GM23338 (cell line): Measurements from ENCODE around the gene AP2M1. TPM values are rescaled to one million over a fixed set of nuclear protein-coding genes. Genes with fewer than 3 reads are reported as not detected.

Experiments
- ATAC-seq: fragments of 200-7000 bp; cut with Tn5 transposase; 3 replicates; pipeline ENCODE4 v1.9.1; 2020
- DNase-seq: peaks from one replicate; pipeline ENCODE4 v3.0.0-alpha.2; 2015; ENCODE audit warnings: low spot score
- H2AFZ ChIP-seq: fragments of 200-600 bp; sonication (generic); 2 replicates; pipeline ENCODE4 v1.8.0; 2016; ENCODE audit warnings: antibody characterized with exemption, mild to moderate bottlenecking, moderate library complexity
- H3F3A ChIP-seq: fragments of 200-600 bp; sonication (generic); replicated peaks from 2 replicates; pipeline ENCODE4 v1.8.0; 2017; ENCODE audit warnings: antibody characterized with exemption, mixed run types, low read depth
- H3K27ac ChIP-seq: fragments of 200-600 bp; sonication (generic); 2 replicates; pipeline ENCODE4 v1.6.1; 2016; ENCODE audit warnings: low read depth
- H3K27me3 ChIP-seq: fragments of 200-600 bp; sonication (generic); 2 replicates; pipeline ENCODE4 v1.8.0; 2016; ENCODE audit warnings: mild to moderate bottlenecking, mixed run types, moderate library complexity; ENCODE audit not compliant: insufficient read depth
- H3K36me3 ChIP-seq: fragments of 200-600 bp; sonication (generic); 2 replicates; pipeline ENCODE4 v1.8.0; 2016; ENCODE audit warnings: mild to moderate bottlenecking; ENCODE audit not compliant: insufficient read depth
- H3K4me1 ChIP-seq: fragments of 200-600 bp; sonication (generic); 2 replicates; pipeline ENCODE4 v1.8.0; 2016; ENCODE audit warnings: mild to moderate bottlenecking, moderate library complexity; ENCODE audit not compliant: insufficient read depth
- H3K4me2 ChIP-seq: fragments of 200-600 bp; sonication (generic); 2 replicates; pipeline ENCODE4 v1.7.1; 2017; ENCODE audit warnings: mixed run types
- H3K4me3 ChIP-seq: fragments of 200-600 bp; sonication (generic); 2 replicates; pipeline ENCODE4 v1.6.1; 2016; ENCODE audit warnings: mixed run types
- H3K79me2 ChIP-seq: fragments of 200-600 bp; sonication (generic); replicated peaks from 2 replicates; pipeline ENCODE4 v1.8.0; 2017; ENCODE audit warnings: mild to moderate bottlenecking; ENCODE audit not compliant: insufficient read depth
- H3K9me2 ChIP-seq: fragments of 200-600 bp; sonication (generic); 2 replicates; pipeline ENCODE4 v1.8.0; 2017; ENCODE audit not compliant: insufficient read depth
- H4K20me1 ChIP-seq: fragments of 200-600 bp; sonication (generic); replicated peaks from 2 replicates; pipeline ENCODE4 v1.8.0; 2017; ENCODE audit warnings: mild to moderate bottlenecking; ENCODE audit not compliant: insufficient read depth
- H3K27ac Mint-ChIP-seq: 2 replicates; pipeline ENCODE4 v1.8.0; 2020; ENCODE audit warnings: inconsistent platforms, mild to moderate bottlenecking, moderate library complexity, mixed read lengths
- H3K27me3 Mint-ChIP-seq: 3 replicates; pipeline ENCODE4 v1.8.0; 2022; ENCODE audit warnings: low read depth, mild to moderate bottlenecking, moderate library complexity, mixed read lengths, inconsistent platforms; ENCODE audit not compliant: insufficient read depth, poor library complexity
- H3K36me3 Mint-ChIP-seq: 3 replicates; pipeline ENCODE4 v1.8.0; 2021; ENCODE audit warnings: low read depth, mild to moderate bottlenecking, inconsistent platforms, moderate library complexity, mixed read lengths
- H3K4me1 Mint-ChIP-seq: 3 replicates; pipeline ENCODE4 v1.8.0; 2020; ENCODE audit warnings: mild to moderate bottlenecking, inconsistent platforms, mixed read lengths
- H3K4me3 Mint-ChIP-seq: 3 replicates; pipeline ENCODE4 v1.8.0; 2021; ENCODE audit warnings: moderate library complexity, mild to moderate bottlenecking, inconsistent platforms, mixed read lengths
- H3K9me3 Mint-ChIP-seq: 3 replicates; pipeline ENCODE4 v1.8.0; 2020; ENCODE audit warnings: moderate library complexity, mild to moderate bottlenecking, inconsistent platforms, mixed read lengths
- CTCF ChIP-seq, 2 experiments: fragments of 200-600 bp in 1 of 2; sonication (generic) in 1 of 2; conservative IDR thresholded peaks; 2 replicates each; pipeline versions ENCODE4 v1.5.1 to v1.6.1; 2016 to 2017; ENCODE audit warnings: antibody characterized with exemption in 2 of 2, low read depth in 2 of 2, mild to moderate bottlenecking in 2 of 2, moderate library complexity in 1 of 2
- ZNF114 ChIP-seq: fragments of 250-450 bp; sonication (Bioruptor Pico); IDR thresholded peaks from 2 replicates; pipeline ENCODE4 v1.5.0; 2020; ENCODE audit warnings: mild to moderate bottlenecking, moderate library complexity
- ZNF331 ChIP-seq: fragments of 250-450 bp; sonication (Bioruptor Pico); IDR thresholded peaks from 2 replicates; pipeline ENCODE4 v1.5.0; 2020; ENCODE audit warnings: low read depth, mild to moderate bottlenecking, moderate library complexity
- ZNF462 ChIP-seq: fragments of 250-450 bp; sonication (Bioruptor Pico); IDR thresholded peaks from 2 replicates; pipeline ENCODE4 v1.5.0; 2020; ENCODE audit warnings: mild to moderate bottlenecking, moderate library complexity
- polyA plus RNA-seq: library from polyadenylated mRNA; unstranded; fragments of >200 nt; fragmentation: Nextera tagmentation; extraction: Ambion mirVana; gene quantifications from 2 replicates; pipeline ENCODE4 v1.2.1, GENCODE V29; 2016
- total RNA-seq: library from RNA; depleted of rRNA; stranded (reverse); fragments of >200 nt; shearing (Covaris generic); gene quantifications from 2 replicates; pipeline ENCODE4 v1.2.3, GENCODE V29; 2014

The AP2M1 gene
- total and polyA plus RNA-seq, 2 experiments from 2014 or later: 215 to 305 TPM

GRCh38 chr3:184144505-184144904 lies 30.1 kb upstream of the AP2M1 start (continued):
- TF ChIP-seq ZNF331 (CRISPR knock-in tag) (no peak), ZNF114 (CRISPR knock-in tag) (no peak), ZNF462 (CRISPR knock-in tag) (no peak)

- Histone ChIP-seq H3F3A (no peaks in the 10 kb centered on the region), H3K27ac (no peak overlapping the region), H3K27me3 (no peaks in the 10 kb centered on the region), H3K4me3 (no peak overlapping the region), H3K79me2 (no peaks in the 10 kb centered on the region; the same call in 1 of the 2 replicates), H3K4me1 (no peaks in the 10 kb centered on the region), H3K4me2 (no peak overlapping the region), H3K9me2 (no peaks in the 10 kb centered on the region), H3K36me3 (peaks cover 10% of the 10 kb centered on the region), H2AFZ (no peak overlapping the region), H4K20me1 (no peaks in the 10 kb centered on the region)
- DNase-seq (peak; percentile 80), ATAC-seq (peak; percentile 93)
- TF ChIP-seq ZNF462 (CRISPR knock-in tag) (no peak), CTCF (conservative IDR thresholded peaks at IDR 0.05; ENCODE audit: low read depth in 2 of 2) (peak; percentile 64 to 89)
- peaks cover 51% of the 10 kb centered on the region for H3K36me3 Mint-ChIP-seq
- peaks cover 4% of the 10 kb centered on the region for H3K27me3 Mint-ChIP-seq
- no peak overlapping the region for H3K27ac Mint-ChIP-seq
- H3K4me1 Mint-ChIP-seq: peaks cover 2% of the 10 kb centered on the region; the same call in 1 of the 3 replicates
- H3K4me3 Mint-ChIP-seq: no peak overlapping the region
- H3K9me3 Mint-ChIP-seq: no peaks in the 10 kb centered on the region
Measured at GRCh38 chr3:184145111-184145524, 29.5 kb upstream of the AP2M1 start.
